Peyer's patch (tissue), 4 donors: ENCODE measurements around the gene ENSA. TPM values are rescaled to one million over a fixed set of nuclear protein-coding genes. Genes with fewer than 3 reads are reported as not detected.
A peak's percentile ranks its signal among the peaks of the same experiment; 100 is the strongest.

ENCODE experiments used
- DNase-seq, 3 donors: peaks; one replicate each; pipeline ENCODE4 v3.0.0-alpha.2; 2017 to 2019
- H3K27ac ChIP-seq, 4 donors: fragments of 200-600 bp; sonication (generic); one replicate each; pipeline ENCODE4 v1.5.1; 2016 to 2019
- H3K27me3 ChIP-seq, 2 donors: fragments of 200-600 bp; sonication (generic); one replicate each; pipeline ENCODE4 v1.5.1; 2019
- H3K36me3 ChIP-seq, 3 donors: fragments of 200-600 bp; sonication (generic); one replicate each; pipeline ENCODE4 v1.5.1; 2016 to 2019
- H3K4me1 ChIP-seq, 4 donors: fragments of 200-600 bp; sonication (generic); one replicate each; pipeline ENCODE4 v1.5.1; 2016 to 2019
- H3K4me3 ChIP-seq, 4 donors: fragments of 200-600 bp; sonication (generic); 1 replicate in 3 of 4; 2 replicates in 1 of 4; pipeline ENCODE4 v1.5.1; 2016 to 2019; ENCODE audit warnings: mild to moderate bottlenecking in 1 of 4
- H3K9me3 ChIP-seq, 4 donors: fragments of 200-600 bp; sonication (generic); one replicate each; pipeline ENCODE4 v1.5.1; 2016 to 2019; ENCODE audit warnings: mild to moderate bottlenecking in 1 of 4
- POLR2A ChIP-seq, 2 donors: fragments of 450-650 bp; IDR thresholded peaks; one replicate each; pipeline ENCODE4 v1.5.1; 2017; ENCODE audit warnings: antibody characterized with exemption in 2 of 2, mild to moderate bottlenecking in 2 of 2, moderate library complexity in 2 of 2
- small RNA-seq, 2 donors: library from RNA; depleted of rRNA; stranded (forward); fragments of <200 nt; gene quantifications; one replicate each; pipeline ENCODE3, GENCODE V24; 2016
- total RNA-seq, 4 donors: library from RNA; depleted of rRNA; stranded (reverse); fragments of >200 nt; gene quantifications; one replicate each; pipeline ENCODE4 v1.1.0, GENCODE V29; 2016
- TF ChIP-seq, protein P1 (sequence below), 6 experiments: fragments of 450-650 bp in 4 of 6; fragments of 200-600 bp in 2 of 6; sonication (generic) in 1 of 6; IDR thresholded peaks; one replicate each; pipeline ENCODE4 v1.5.1; 2017 to 2019; ENCODE audit warnings: antibody characterized with exemption in 6 of 6, mild to moderate bottlenecking in 3 of 6, moderate library complexity in 1 of 6

Gene ENSA
- total RNA-seq, 4 donors from 2014 or later: 173 to 231 (median 206) TPM

DNA sequence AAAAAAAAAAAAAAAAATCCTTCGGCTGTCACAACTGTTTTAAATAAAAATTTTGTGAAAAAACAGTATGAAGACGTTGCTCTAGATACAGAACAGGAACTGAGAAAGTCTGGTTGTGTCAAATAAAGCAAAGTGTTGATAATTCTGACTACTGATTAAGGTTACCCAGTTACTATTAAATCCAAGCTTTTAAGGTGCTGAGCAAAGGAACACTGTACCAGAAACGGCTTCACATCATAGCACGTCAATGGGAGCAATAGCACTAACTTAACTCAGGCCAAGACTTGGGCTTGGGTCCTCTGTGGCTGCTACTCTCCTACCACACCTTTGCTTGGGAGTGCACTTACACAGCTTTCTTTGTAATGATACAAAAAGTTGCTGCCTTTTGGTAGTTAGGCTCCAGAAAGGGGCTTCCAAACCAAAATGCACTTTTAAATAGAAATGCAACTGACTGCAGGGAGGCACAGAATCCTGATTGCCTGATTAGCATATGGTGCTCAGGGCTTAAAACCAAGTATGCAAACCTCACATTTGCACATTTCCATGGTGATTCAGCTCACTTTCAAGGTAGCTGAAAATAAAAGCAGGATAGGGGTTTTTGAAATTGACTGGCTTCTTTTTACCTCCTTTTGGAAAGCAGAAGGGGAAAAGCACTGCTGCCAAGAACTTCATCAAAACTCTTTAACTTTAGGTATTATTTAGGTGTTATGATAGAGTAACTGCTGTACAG is 56.3 kb downstream of the ENSA start:
- peaks cover 0 to 80% (median 0%) of the 10 kb centered on the region in 3 donors for H3K36me3 ChIP-seq
- peak overlapping the region; percentile 51 to 100 (median 78) for H3K27ac ChIP-seq
- DNase-seq: peak in 1 of 3 donors; percentile 43
- no peaks in the 10 kb centered on the region for H3K27me3 ChIP-seq
- no peaks in the 10 kb centered on the region for H3K9me3 ChIP-seq
- H3K4me1 ChIP-seq: peaks cover 3 to 77% (median 50%) of the 10 kb centered on the region in 4 donors
- TF ChIP-seq, protein P1, sequence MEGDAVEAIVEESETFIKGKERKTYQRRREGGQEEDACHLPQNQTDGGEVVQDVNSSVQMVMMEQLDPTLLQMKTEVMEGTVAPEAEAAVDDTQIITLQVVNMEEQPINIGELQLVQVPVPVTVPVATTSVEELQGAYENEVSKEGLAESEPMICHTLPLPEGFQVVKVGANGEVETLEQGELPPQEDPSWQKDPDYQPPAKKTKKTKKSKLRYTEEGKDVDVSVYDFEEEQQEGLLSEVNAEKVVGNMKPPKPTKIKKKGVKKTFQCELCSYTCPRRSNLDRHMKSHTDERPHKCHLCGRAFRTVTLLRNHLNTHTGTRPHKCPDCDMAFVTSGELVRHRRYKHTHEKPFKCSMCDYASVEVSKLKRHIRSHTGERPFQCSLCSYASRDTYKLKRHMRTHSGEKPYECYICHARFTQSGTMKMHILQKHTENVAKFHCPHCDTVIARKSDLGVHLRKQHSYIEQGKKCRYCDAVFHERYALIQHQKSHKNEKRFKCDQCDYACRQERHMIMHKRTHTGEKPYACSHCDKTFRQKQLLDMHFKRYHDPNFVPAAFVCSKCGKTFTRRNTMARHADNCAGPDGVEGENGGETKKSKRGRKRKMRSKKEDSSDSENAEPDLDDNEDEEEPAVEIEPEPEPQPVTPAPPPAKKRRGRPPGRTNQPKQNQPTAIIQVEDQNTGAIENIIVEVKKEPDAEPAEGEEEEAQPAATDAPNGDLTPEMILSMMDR (IDR thresholded peaks at IDR 0.05): no peak
- TF ChIP-seq POLR2A (IDR thresholded peaks at IDR 0.05): no peak
- peak overlapping the region in 3 of 4 donors; percentile 12 to 89 (median 30) for H3K4me3 ChIP-seq

Small RNA genes lying within 50 kb of the gene (small RNA-seq; reads per million reads assigned to genes)
- gene RF00015 (0 reads per million in 2 donors), gene RF00561 (0 reads per million in 2 donors)

Other genes with a start within 250 kb of the ENSA start
- gene TARS2, start 142.2 kb downstream of the ENSA start, total RNA-seq: 10 to 100 TPM in 3 of 4 donors, 1 to 10 TPM in 1; 7.7 to 15.4 (median 12.3) TPM
- gene ECM1, start 121.5 kb downstream of the ENSA start, total RNA-seq: 10 to 100 TPM in 2 of 4 donors, 1 to 10 TPM in 2; 1.4 to 11.6 (median 9.6) TPM
- gene FALEC, start 113.9 kb downstream of the ENSA start, total RNA-seq: not detected
- gene ADAMTSL4, start 80.2 kb downstream of the ENSA start, total RNA-seq: 10 to 100 TPM in 3 of 4 donors, 1 to 10 TPM in 1; 2.3 to 28.9 (median 15.3) TPM
- gene MCL1, start 50.0 kb downstream of the ENSA start, total RNA-seq: 100 to 1,000 TPM; 102 to 154 (median 140) TPM
- gene GOLPH3L, start 67.5 kb upstream of the ENSA start, total RNA-seq: 10 to 100 TPM; 23.1 to 41.3 (median 35.3) TPM
- gene HORMAD1, start 91.3 kb upstream of the ENSA start, total RNA-seq: 1 to 10 TPM in 2 of 4 donors, not detected in 2; 1.6 to 4.1 TPM
- gene CTSS, start 136.2 kb upstream of the ENSA start, total RNA-seq: 100 to 1,000 TPM in 3 of 4 donors, 10 to 100 TPM in 1; 97.4 to 146 (median 133) TPM
- 10 to 100 TPM; 13.7 to 50.7 (median 22.4) TPM for gene CTSK, start 178.6 kb upstream of the ENSA start, total RNA-seq
- 10 to 100 TPM; 37.7 to 62.7 (median 48.2) TPM for gene ARNT, start 247.0 kb upstream of the ENSA start, total RNA-seq